Endodermal cell (in vitro differentiated cells): Measurements from ENCODE around the gene MBOAT7. TPM values are rescaled to one million over a fixed set of nuclear protein-coding genes. Genes with fewer than 3 reads are reported as not detected.
"Not testable (repeated sequence)": the region's sequence is repeated elsewhere in the genome, so short reads cannot be mapped to it uniquely, and the experiment has no call there.

ENCODE experiments used
- DNase-seq: peaks from one replicate; pipeline ENCODE4 v3.0.0-alpha.2; 2017
- H3K27ac ChIP-seq: 2 replicates; pipeline ENCODE4 v1.5.1; 2013; ENCODE audit warnings: mild to moderate bottlenecking, low read depth, low read length, moderate library complexity
- H3K27me3 ChIP-seq: 2 replicates; pipeline ENCODE4 v1.6.1; 2013; ENCODE audit warnings: mild to moderate bottlenecking, low read length, moderate library complexity; ENCODE audit not compliant: insufficient read depth, control insufficient read depth, poor library complexity, severe bottlenecking
- H3K36me3 ChIP-seq: 2 replicates; pipeline ENCODE4 v1.7.0; 2013; ENCODE audit warnings: mild to moderate bottlenecking, low read length, moderate library complexity; ENCODE audit not compliant: control insufficient read depth, insufficient read depth
- H3K4me1 ChIP-seq: one replicate; pipeline ENCODE4 v1.7.0; 2013; ENCODE audit warnings: low read length; ENCODE audit not compliant: control insufficient read depth, insufficient read depth
- H3K4me3 ChIP-seq: 2 replicates; pipeline ENCODE4 v1.5.1; 2013; ENCODE audit warnings: mild to moderate bottlenecking, low read length, moderate library complexity
- H3K9ac ChIP-seq: 2 replicates; pipeline ENCODE4 v1.6.1; 2013; ENCODE audit warnings: mild to moderate bottlenecking, low read length, moderate library complexity; ENCODE audit not compliant: poor library complexity, severe bottlenecking; ENCODE audit errors: extremely low read depth
- H3K9me3 ChIP-seq: 2 replicates; pipeline ENCODE4 v1.6.1; 2013; ENCODE audit warnings: mild to moderate bottlenecking, low read length, moderate library complexity; ENCODE audit not compliant: control insufficient read depth
- H3K27ac Mint-ChIP-seq: 2 replicates; pipeline ENCODE4 v1.8.0; 2020; ENCODE audit warnings: mixed read lengths
- H3K27me3 Mint-ChIP-seq: 2 replicates; pipeline ENCODE4 v1.8.0; 2021; ENCODE audit warnings: mild to moderate bottlenecking, mixed read lengths; ENCODE audit not compliant: insufficient read depth
- H3K36me3 Mint-ChIP-seq: 2 replicates; pipeline ENCODE4 v1.8.0; 2020; ENCODE audit warnings: low read depth, mixed read lengths
- H3K4me1 Mint-ChIP-seq: 2 replicates; pipeline ENCODE4 v1.8.0; 2020; ENCODE audit warnings: mixed read lengths
- H3K4me3 Mint-ChIP-seq: 2 replicates; pipeline ENCODE4 v1.8.0; 2020; ENCODE audit warnings: mild to moderate bottlenecking, moderate library complexity, mixed read lengths
- H3K9me3 Mint-ChIP-seq: 2 replicates; pipeline ENCODE4 v1.8.0; 2020; ENCODE audit warnings: mild to moderate bottlenecking, mixed read lengths
- CTCF ChIP-seq: fragments of 200-600 bp; sonication (generic); conservative IDR thresholded peaks from 2 replicates; pipeline ENCODE4 v1.5.0; 2021; ENCODE audit warnings: antibody characterized with exemption, mild to moderate bottlenecking
- WGBS, 2 experiments: methylation state at CpG; one replicate each; pipeline versions ENCODE4 v1.1.5 to v1.1.7; 2013; ENCODE audit warnings: missing lambda C conversion rate in 2 of 2, mixed read lengths in 1 of 2; ENCODE audit not compliant: insufficient coverage in 1 of 2, insufficient read length in 1 of 2; 5-methylcytosine and 5-hydroxymethylcytosine counted together
- total RNA-seq, 2 donors: library from RNA; stranded (reverse); fragmentation: NEBNext Ultra II Directional in 1 of 2; extraction: Animal tissue kit (Norgen Biotek cat#: 25700) in 1 of 2; gene quantifications; 2 replicates in 1 of 2; 3 replicates in 1 of 2; pipeline ENCODE4 v1.2.1, GENCODE V29; 2021

The MBOAT7 gene
- total RNA-seq, 2 donors from 2014 or later, result 126 to 131 TPM

- no peak overlapping the region for H3K9ac ChIP-seq
- H3K27ac ChIP-seq, result no peak overlapping the region
- DNase-seq, result no peak
- H3K27me3 Mint-ChIP-seq, result no peaks in the 10 kb centered on the region
- H3K4me1 ChIP-seq, result no peaks in the 10 kb centered on the region
- no peak overlapping the region for H3K27ac Mint-ChIP-seq
- 60 to 90% methylated on average over 1 to 3 of the region's 3 CpGs for WGBS, 2 experiments
- no peak overlapping the region for H3K4me3 Mint-ChIP-seq
- peaks cover 11% of the 10 kb centered on the region for H3K4me1 Mint-ChIP-seq
- H3K36me3 ChIP-seq, result peaks cover 48% of the 10 kb centered on the region
- no peak overlapping the region for H3K4me3 ChIP-seq
- H3K9me3 ChIP-seq, result no peaks in the 10 kb centered on the region
- no peaks in the 10 kb centered on the region for H3K9me3 Mint-ChIP-seq
- TF ChIP-seq CTCF, result no peak
- peaks cover 54% of the 10 kb centered on the region for H3K36me3 Mint-ChIP-seq
- H3K27me3 ChIP-seq, result no peaks in the 10 kb centered on the region
Measured at GRCh38 chr19:54197121-54197520, 7.7 kb upstream of the MBOAT7 start.

- Mint-ChIP-seq H3K27me3 (no peaks in the 10 kb centered on the region), H3K36me3 (peaks cover 52% of the 10 kb centered on the region), H3K4me3 (no peak overlapping the region), H3K9me3 (no peaks in the 10 kb centered on the region), H3K4me1 (peaks cover 11% of the 10 kb centered on the region), H3K27ac (no peak overlapping the region)
- DNase-seq, result no peak
- H3K9me3 ChIP-seq, result no peaks in the 10 kb centered on the region
- no peak for TF ChIP-seq CTCF
- 88 to 97% methylated on average over 4 to 7 of the region's 7 CpGs for WGBS, 2 experiments
- no peaks in the 10 kb centered on the region for H3K27me3 ChIP-seq
- H3K36me3 ChIP-seq, result peaks cover 42% of the 10 kb centered on the region
- no peaks in the 10 kb centered on the region for H3K4me1 ChIP-seq
- no peak overlapping the region for H3K9ac ChIP-seq
- H3K4me3 ChIP-seq, result no peak overlapping the region
- H3K27ac ChIP-seq, result no peak overlapping the region
Measured at GRCh38 chr19:54196536-54196935, 7.2 kb upstream of the MBOAT7 start.

- not testable (repeated sequence) for H3K9me3 ChIP-seq, H3K4me3 ChIP-seq, H3K9ac ChIP-seq, H3K27me3 Mint-ChIP-seq, H3K27me3 ChIP-seq, H3K27ac Mint-ChIP-seq, DNase-seq, H3K9me3 Mint-ChIP-seq, H3K27ac ChIP-seq, H3K4me1 Mint-ChIP-seq, H3K4me3 Mint-ChIP-seq, H3K4me1 ChIP-seq
- WGBS, 2 experiments, result 92 to 94% methylated on average over 8 to 12 of the region's 12 CpGs
- peaks cover 36% of the 10 kb centered on the region for H3K36me3 ChIP-seq
- peaks cover 44% of the 10 kb centered on the region for H3K36me3 Mint-ChIP-seq
Measured at GRCh38 chr19:54194463-54194862, 5.1 kb upstream of the MBOAT7 start.

- Mint-ChIP-seq H3K4me3 (peak overlapping the region; percentile 76), H3K36me3 (peaks cover 44% of the 10 kb centered on the region), H3K27ac (no peak overlapping the region), H3K9me3 (no peaks in the 10 kb centered on the region), H3K27me3 (no peaks in the 10 kb centered on the region), H3K4me1 (peaks cover 10% of the 10 kb centered on the region)
- DNase-seq, result no peak
- Histone ChIP-seq H3K27ac (no peak overlapping the region), H3K27me3 (no peaks in the 10 kb centered on the region), H3K9me3 (no peaks in the 10 kb centered on the region), H3K36me3 (peaks cover 36% of the 10 kb centered on the region), H3K4me3 (no peak overlapping the region), H3K4me1 (no peaks in the 10 kb centered on the region), H3K9ac (no peak overlapping the region)
- no peak for TF ChIP-seq CTCF
- 93 to 97% methylated on average over 5 to 11 of the region's 11 CpGs for WGBS, 2 experiments
Measured at GRCh38 chr19:54193011-54193410, 3.6 kb upstream of the MBOAT7 start.
